Activated CD8-positive, alpha-beta memory T cell treated with anti-CD3 and anti-CD28 coated beads, Interleukin-2, amount 10 ng/mL, durations not matched to agents 7 days and 5 days (primary cell): ENCODE data around the gene GPR39. TPM values are rescaled to one million over a fixed set of nuclear protein-coding genes. Genes with fewer than 3 reads are reported as not detected.

Experiments
- ATAC-seq: fragments of 150-1000 bp; cut with Tn5 transposase; one replicate; pipeline ENCODE4 v1.10.0; 2021; ENCODE audit warnings: moderate library complexity
- CTCF ChIA-PET: fragments of 350-600 bp; sonication (Branson Sonifier 250); formaldehyde crosslinking; loops from one replicate; lab custom pipeline; 2021; ENCODE audit warnings: antibody characterized with exemption; lab: Charles Lee
- DNase-seq: peaks from one replicate; pipeline ENCODE4 v3.0.0-alpha.2; 2020
- H3K27ac Mint-ChIP-seq: one replicate; pipeline ENCODE4 v1.8.0; 2021; ENCODE audit warnings: mild to moderate bottlenecking, mixed read lengths
- H3K27me3 Mint-ChIP-seq: one replicate; pipeline ENCODE4 v1.8.0; 2021; ENCODE audit warnings: mixed read lengths
- H3K36me3 Mint-ChIP-seq: one replicate; pipeline ENCODE4 v1.8.0; 2021; ENCODE audit warnings: mild to moderate bottlenecking, mixed read lengths
- H3K4me1 Mint-ChIP-seq: one replicate; pipeline ENCODE4 v1.8.0; 2021; ENCODE audit warnings: mixed read lengths
- H3K4me3 Mint-ChIP-seq: one replicate; pipeline ENCODE4 v1.8.0; 2021; ENCODE audit warnings: mild to moderate bottlenecking, moderate library complexity, mixed read lengths
- H3K9me3 Mint-ChIP-seq: one replicate; pipeline ENCODE4 v1.8.0; 2022; ENCODE audit warnings: low read depth, mixed read lengths
- total RNA-seq, 2 experiments: library from RNA; stranded (reverse); gene quantifications; one replicate each; pipeline ENCODE4 v1.2.3, GENCODE V29; 2021

Gene GPR39
- total RNA-seq, 2 experiments from 2014 or later: not detected

DNA sequence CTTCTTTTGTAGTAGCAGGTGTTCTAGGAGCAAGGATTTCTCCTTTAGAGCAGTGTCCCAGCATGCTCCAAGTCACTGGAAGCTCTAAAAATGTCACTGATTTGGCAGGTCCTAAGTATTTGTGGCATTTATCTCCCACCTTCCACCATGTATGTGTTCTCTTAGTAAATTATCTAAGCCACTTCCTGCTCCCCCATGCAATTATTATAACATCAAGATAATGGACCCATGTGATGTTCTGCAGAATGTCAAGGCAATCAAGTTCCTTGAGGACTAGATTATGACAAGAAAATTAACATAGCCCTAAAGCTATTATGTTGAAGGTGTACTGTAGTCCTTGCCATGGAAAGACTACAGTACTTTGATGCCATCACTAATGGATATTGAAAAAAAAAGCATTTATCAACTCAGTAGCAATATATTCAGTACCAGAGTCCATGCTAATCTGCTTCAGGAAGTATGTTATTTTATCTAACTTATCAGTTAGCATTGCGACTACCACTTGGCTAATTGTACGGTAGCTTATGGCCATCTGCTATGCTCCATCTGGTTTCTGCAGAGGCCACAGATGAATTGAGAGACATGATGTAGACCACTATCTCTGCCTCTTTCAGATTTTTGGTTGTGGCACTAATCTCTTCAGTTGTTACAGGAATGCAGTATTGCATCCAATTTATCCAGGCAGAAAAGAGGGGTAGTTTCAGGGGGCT is 56.7 kb downstream of the GPR39 start:
- Mint-ChIP-seq H3K27me3 (no peaks in the 10 kb centered on the region), H3K36me3 (no peaks in the 10 kb centered on the region), H3K4me1 (no peaks in the 10 kb centered on the region), H3K27ac (no peak overlapping the region), H3K4me3 (no peak overlapping the region), H3K9me3 (peaks cover 8% of the 10 kb centered on the region)
- CTCF ChIA-PET: no interaction called here
- no peak for DNase-seq
- ATAC-seq: no peak

DNA sequence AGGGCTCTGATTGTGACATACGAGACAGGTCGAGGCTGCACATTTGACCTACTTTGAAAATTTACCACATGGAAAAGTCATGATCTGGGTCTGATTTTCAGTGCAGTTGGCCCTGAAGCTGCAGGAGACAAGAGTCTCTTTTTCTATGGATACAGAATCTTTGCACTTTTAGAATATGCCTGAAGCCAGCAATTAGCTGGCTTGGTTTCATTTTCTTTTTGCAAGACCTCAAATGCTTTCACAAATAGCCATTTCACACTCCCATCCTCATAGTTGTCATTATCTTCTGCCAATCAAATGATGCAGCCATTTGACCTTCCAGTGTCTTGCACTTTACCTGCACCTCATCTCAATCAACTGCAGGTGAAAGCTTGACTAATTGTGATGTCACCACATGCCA is 59.0 kb downstream of the GPR39 start:
- no peaks in the 10 kb centered on the region for H3K36me3 Mint-ChIP-seq
- H3K27me3 Mint-ChIP-seq: no peaks in the 10 kb centered on the region
- ATAC-seq (no peak), DNase-seq (no peak)
- CTCF ChIA-PET: no interaction called here
- H3K27ac Mint-ChIP-seq: no peak overlapping the region
- no peaks in the 10 kb centered on the region for H3K4me1 Mint-ChIP-seq
- H3K4me3 Mint-ChIP-seq: no peak overlapping the region
- peaks cover 12% of the 10 kb centered on the region for H3K9me3 Mint-ChIP-seq

DNA sequence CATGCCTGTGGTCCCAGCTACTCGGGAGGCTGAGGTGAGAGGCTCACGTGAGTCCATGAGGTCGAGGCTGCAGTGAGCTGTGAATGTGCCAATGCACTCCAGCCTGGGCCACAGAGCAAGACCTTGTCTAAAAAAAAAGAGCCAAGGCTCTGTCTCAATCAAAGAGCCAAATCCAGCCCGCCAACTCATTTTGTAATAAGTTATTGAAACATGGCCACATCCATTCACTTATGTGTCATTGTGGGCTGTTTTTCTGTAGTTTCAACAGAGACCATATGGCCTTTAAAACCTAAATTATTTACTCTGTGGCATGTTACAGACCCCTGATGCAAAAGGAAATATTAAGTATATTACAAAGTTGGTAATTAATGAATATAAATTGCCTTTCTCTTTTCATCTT is 60.8 kb downstream of the GPR39 start:
- Mint-ChIP-seq H3K36me3 (no peaks in the 10 kb centered on the region), H3K9me3 (peaks cover 9% of the 10 kb centered on the region), H3K27me3 (no peaks in the 10 kb centered on the region), H3K4me1 (no peaks in the 10 kb centered on the region), H3K4me3 (no peak overlapping the region), H3K27ac (no peak overlapping the region)
- no peak for DNase-seq
- CTCF ChIA-PET: no interaction called here
- ATAC-seq: no peak

DNA sequence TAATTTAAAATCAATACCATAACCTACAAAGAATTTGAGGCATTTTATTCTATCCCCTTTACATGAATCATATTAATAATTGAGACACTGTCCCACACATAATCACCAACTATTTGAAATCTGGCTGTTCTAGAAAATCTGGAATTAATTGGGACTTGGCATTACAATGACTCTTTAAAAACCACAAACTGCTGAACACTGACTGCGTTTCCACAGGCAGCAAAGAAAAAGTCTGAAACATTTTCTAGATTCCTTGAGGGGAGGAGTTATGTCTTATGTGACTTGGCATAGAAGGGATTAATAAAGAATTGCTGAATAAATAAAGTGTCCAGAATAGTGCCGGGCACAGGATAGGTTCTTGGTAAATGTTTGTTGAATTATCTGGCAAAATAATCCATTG is 61.4 kb downstream of the GPR39 start:
- Mint-ChIP-seq H3K36me3 (no peaks in the 10 kb centered on the region), H3K27ac (no peak overlapping the region), H3K4me3 (no peak overlapping the region), H3K4me1 (no peaks in the 10 kb centered on the region), H3K9me3 (peaks cover 9% of the 10 kb centered on the region), H3K27me3 (no peaks in the 10 kb centered on the region)
- DNase-seq: no peak
- CTCF ChIA-PET: no interaction called here
- no peak for ATAC-seq

DNA sequence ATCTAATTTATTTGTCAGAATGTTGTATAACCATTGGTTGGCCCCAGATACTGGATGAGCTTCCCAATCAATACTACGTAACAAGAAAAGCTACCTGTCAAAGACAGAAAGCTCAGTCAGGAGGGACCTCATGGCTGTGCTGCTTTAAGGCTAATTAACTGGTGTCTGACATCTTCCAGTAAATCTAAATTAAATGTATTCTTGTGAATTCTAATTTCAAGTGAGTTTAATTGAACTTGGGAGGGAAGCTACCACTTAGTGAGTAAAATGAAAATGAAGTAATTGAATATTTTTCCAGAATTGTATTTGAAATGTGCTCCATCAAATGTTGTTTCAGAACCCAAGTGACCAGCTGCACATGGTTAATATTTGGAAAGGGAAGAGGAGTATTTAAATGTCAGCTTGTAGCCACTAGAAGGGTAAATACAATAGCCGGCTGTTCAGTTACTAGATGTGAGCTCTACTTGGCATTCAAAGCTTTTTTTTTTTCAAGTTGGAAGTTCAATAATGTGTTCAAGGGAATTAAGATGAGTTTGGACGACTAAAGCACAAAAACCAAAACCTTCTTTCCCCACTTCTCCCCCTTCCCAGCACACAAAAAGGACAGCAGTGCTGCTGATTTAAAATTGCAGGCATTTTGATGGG is 62.0 kb downstream of the GPR39 start:
- CTCF ChIA-PET: no interaction called here
- no peak for DNase-seq
- Mint-ChIP-seq H3K27ac (no peak overlapping the region), H3K4me1 (no peaks in the 10 kb centered on the region), H3K9me3 (peaks cover 6% of the 10 kb centered on the region), H3K4me3 (no peak overlapping the region), H3K27me3 (no peaks in the 10 kb centered on the region), H3K36me3 (no peaks in the 10 kb centered on the region)
- ATAC-seq: no peak

DNA sequence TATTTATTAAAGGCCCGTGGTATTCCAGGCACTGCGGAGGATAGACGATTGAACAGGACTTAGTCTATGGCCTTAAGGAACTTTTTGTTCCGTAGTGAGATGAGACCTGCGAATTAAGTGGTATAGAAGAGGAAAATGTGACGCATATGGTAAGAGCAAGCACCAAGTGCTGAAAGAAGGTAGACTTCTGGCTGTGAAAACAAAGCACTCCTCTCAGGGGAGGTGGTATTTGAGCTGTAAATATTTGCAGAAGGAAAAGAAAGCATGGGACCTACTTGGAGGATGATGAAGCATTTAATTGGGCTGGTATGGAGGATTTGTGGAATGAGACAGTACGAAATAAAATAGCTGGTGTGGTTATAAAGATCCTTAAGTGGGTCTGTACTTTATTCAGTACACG is 62.5 kb downstream of the GPR39 start:
- Mint-ChIP-seq H3K27me3 (no peaks in the 10 kb centered on the region), H3K4me3 (no peak overlapping the region), H3K36me3 (no peaks in the 10 kb centered on the region), H3K9me3 (peaks cover 4% of the 10 kb centered on the region), H3K27ac (no peak overlapping the region), H3K4me1 (no peaks in the 10 kb centered on the region)
- CTCF ChIA-PET: no interaction called here
- no peak for ATAC-seq
- no peak for DNase-seq

DNA sequence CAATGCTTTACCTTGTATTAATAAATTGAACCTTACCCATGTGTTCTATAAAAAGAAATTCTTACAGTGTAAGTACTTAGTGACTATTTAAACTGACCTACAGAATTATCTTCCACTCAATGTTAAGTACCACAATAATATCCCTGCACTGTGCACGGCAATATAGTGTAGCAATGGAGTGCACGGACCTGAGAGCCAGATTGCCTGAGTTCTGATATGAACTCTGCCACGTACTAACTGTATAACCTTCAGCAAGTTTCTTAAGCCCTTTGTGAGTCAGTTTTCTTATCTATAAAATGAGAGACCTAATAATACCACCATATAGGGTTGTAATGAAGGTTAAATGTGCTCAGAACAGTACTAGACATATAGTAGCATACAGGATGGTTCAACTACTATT is 66.2 kb downstream of the GPR39 start:
- Mint-ChIP-seq H3K27ac (no peak overlapping the region), H3K4me1 (no peaks in the 10 kb centered on the region), H3K27me3 (no peaks in the 10 kb centered on the region), H3K36me3 (no peaks in the 10 kb centered on the region), H3K4me3 (no peak overlapping the region), H3K9me3 (peaks cover 4% of the 10 kb centered on the region)
- CTCF ChIA-PET: no interaction called here
- ATAC-seq (no peak), DNase-seq (no peak)

DNA sequence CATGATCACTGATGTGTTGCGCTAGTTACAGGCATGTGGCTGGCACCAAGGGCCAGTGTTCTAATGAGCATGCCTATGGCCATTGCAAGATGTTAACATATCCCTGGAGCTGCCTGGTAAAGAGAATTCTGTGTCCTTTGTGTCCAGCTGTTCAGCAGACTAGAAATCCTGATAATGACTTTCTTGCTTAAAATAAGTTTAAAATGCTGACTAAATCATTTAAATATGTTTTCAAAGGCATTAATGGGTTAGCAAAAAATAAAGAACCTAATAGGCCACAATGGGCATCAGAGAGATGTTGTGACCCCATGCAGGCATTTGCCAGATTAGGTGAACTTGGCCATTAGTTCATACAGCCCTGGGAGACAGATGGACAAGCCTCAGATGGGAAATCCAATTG is 67.5 kb downstream of the GPR39 start:
- Mint-ChIP-seq H3K36me3 (no peaks in the 10 kb centered on the region), H3K4me1 (no peaks in the 10 kb centered on the region), H3K9me3 (peaks cover 2% of the 10 kb centered on the region), H3K27ac (no peak overlapping the region), H3K4me3 (no peak overlapping the region), H3K27me3 (no peaks in the 10 kb centered on the region)
- DNase-seq (no peak), ATAC-seq (no peak)
- CTCF ChIA-PET: no interaction called here

DNA sequence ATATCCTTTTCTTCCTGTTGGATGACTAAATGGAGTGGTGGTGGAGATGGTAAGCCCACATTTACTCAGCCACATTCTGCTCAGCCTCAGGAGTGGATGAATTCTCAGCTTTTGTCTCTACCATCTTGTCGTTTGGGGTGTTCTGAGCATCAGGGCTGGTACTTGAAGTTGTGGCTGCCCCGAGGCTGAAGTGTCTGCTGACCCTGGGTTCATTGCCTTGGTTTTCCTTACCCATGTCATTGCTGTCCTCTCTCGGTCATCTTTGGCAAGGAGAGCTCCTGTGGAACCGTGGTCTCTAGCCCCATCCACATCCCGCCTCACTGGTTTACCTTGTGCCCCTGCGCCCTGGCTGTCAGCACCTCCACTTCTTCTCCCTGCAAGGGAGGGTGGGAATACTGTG is 71.9 kb downstream of the GPR39 start:
- Mint-ChIP-seq H3K9me3 (peaks cover 2% of the 10 kb centered on the region), H3K4me1 (no peaks in the 10 kb centered on the region), H3K27ac (no peak overlapping the region), H3K4me3 (no peak overlapping the region), H3K36me3 (no peaks in the 10 kb centered on the region), H3K27me3 (no peaks in the 10 kb centered on the region)
- DNase-seq (no peak), ATAC-seq (no peak)
- CTCF ChIA-PET: no interaction called here

DNA sequence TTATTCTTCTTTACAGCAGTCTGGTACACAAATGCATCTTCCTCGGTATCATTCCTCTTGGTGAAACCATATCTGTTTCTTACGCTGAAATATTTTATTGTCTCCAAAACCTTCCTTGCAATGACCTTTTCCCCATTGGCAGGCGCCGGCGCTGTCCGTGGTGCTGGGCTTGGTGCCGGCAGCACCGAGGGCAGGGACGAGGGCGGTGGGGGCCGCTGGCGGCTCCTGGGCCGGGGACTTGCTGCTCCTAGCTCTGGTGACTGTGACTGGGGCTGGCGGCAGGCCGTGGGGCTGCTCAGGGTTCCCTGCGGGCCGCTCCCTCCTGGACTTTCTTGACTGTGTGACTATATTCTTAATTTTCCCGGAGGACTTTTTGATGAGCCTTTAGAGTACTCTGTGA is 72.5 kb downstream of the GPR39 start:
- Mint-ChIP-seq H3K27me3 (no peaks in the 10 kb centered on the region), H3K36me3 (no peaks in the 10 kb centered on the region), H3K4me1 (no peaks in the 10 kb centered on the region), H3K4me3 (no peak overlapping the region), H3K27ac (no peak overlapping the region), H3K9me3 (peaks cover 2% of the 10 kb centered on the region)
- ATAC-seq: no peak
- no peak for DNase-seq
- CTCF ChIA-PET: no interaction called here

DNA sequence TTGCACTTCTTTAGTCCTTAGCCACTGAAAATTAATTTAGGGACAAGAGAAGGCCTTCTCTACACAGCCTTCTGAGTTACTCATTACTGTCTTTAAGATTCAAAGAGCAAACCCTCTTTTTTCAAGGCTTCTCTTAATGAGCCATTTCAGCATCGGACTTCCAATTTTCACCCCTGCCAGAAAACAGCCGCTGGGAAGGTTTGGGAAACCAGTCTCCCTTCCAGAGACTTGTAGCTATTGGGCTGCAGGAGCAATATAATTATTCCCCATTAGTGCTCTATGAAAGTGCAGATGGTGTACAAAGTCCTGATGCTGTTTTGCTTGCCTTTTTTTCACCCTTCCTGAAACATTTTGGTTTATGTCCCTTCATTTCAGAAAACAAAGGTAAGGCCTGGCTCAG is 79.3 kb downstream of the GPR39 start:
- Mint-ChIP-seq H3K27ac (no peak overlapping the region), H3K4me3 (no peak overlapping the region), H3K27me3 (no peaks in the 10 kb centered on the region), H3K9me3 (no peaks in the 10 kb centered on the region), H3K4me1 (no peaks in the 10 kb centered on the region), H3K36me3 (no peaks in the 10 kb centered on the region)
- no peak for DNase-seq
- CTCF ChIA-PET: no interaction called here
- ATAC-seq: no peak

DNA sequence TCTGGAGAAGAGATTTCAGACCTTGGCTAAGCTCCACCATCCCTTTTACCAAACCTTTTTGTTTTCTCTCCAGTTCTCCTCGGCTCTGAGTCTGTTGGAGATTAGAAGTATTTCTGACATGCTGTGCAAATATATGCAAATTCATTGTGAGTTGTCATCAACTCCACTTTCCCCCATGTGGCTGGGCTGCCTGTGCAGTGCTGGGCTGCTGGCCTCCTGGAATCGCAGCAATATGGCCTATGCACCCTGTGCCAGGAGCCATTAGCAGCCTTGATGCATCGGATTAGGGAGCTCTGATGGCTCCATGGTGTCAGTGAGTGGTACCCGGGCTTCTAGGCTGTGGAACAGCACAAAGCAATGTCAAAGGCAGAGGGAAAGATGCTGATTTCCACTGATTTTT is 80.0 kb downstream of the GPR39 start:
- Mint-ChIP-seq H3K4me1 (no peaks in the 10 kb centered on the region), H3K4me3 (no peak overlapping the region), H3K27me3 (no peaks in the 10 kb centered on the region), H3K9me3 (no peaks in the 10 kb centered on the region), H3K27ac (no peak overlapping the region), H3K36me3 (no peaks in the 10 kb centered on the region)
- CTCF ChIA-PET: no interaction called here
- DNase-seq: no peak
- no peak for ATAC-seq

DNA sequence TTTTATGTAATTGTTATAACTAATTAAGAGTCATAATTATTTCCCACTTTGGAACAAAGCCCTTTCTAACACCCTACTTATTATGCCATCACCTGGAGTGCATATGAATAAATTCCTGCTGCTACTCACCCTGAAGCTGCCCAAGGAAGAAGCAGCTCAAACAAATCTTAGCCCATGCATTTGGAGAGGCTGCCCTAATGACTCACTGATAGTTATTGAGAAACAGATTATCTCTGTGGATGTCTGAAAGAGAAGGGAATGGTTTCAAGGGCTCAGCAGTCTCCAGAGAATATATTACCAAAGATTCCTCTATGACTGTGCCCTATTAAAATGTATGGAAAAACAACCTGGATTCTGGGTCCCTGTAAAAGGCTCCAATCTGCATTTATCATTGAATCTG is 81.0 kb downstream of the GPR39 start:
- DNase-seq: no peak

DNA sequence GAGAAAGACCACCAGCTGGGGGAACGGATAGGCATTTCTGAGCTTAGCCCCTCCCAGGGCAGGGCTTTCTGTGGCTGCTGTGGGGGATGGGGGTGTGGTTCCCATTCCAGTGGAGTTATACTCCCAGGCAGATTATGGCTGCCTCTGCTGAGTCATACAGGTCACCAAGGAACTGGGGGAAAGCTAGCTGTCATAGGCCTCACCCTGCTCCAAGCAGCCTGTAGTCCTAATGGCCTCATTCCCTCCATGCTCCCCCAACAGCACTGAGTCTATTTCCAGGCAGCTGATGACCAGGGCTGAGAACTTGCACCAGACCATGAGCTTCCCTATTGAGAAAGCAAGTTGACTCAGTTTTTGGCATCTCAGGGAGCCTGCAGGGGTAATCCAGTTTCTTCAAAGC is 87.1 kb downstream of the GPR39 start:
- no peak overlapping the region for H3K4me3 Mint-ChIP-seq
- no peaks in the 10 kb centered on the region for H3K4me1 Mint-ChIP-seq
- no peak for DNase-seq
- CTCF ChIA-PET: no interaction called here
- ATAC-seq: no peak
- H3K27ac Mint-ChIP-seq: no peak overlapping the region
- H3K27me3 Mint-ChIP-seq: no peaks in the 10 kb centered on the region
- H3K9me3 Mint-ChIP-seq: peaks cover 3% of the 10 kb centered on the region
- no peaks in the 10 kb centered on the region for H3K36me3 Mint-ChIP-seq

More for the DNA sequence above, 81.0 kb downstream of the GPR39 start:
- Mint-ChIP-seq H3K36me3 (no peaks in the 10 kb centered on the region), H3K27ac (no peak overlapping the region), H3K9me3 (no peaks in the 10 kb centered on the region), H3K27me3 (no peaks in the 10 kb centered on the region), H3K4me3 (no peak overlapping the region), H3K4me1 (no peaks in the 10 kb centered on the region)
- CTCF ChIA-PET: no interaction called here
- no peak for ATAC-seq
